PC-3 (cell line): ENCODE data around the gene R3HDM2. TPM values are rescaled to one million over a fixed set of nuclear protein-coding genes. Genes with fewer than 3 reads are reported as not detected.

Source experiments
- ATAC-seq: fragments of 200-7000 bp; cut with Tn5 transposase; 2 replicates; pipeline ENCODE4 v1.9.1; 2020; ENCODE audit warnings: mild to moderate bottlenecking, moderate library complexity
- BruUV-seq: library from RNA; stranded (reverse); fragments of 400-500 nt; replicated peaks from 2 replicates; lab custom pipeline; 2021; lab: Mats Ljungman, UMichigan
- CTCF ChIA-PET: fragments of 300-600 bp; sonication (Branson Sonifier 250); formaldehyde crosslinking; loops from one replicate; lab custom pipeline; 2022; ENCODE audit warnings: antibody characterized with exemption; lab: Charles Lee
- POLR2A ChIA-PET: fragments of 300-600 bp; sonication (Branson Sonifier 250); formaldehyde crosslinking; loops from one replicate; lab custom pipeline; 2022; ENCODE audit warnings: antibody characterized with exemption; ENCODE audit not compliant: unreplicated experiment; lab: Charles Lee
- DNase-seq: peaks from one replicate; pipeline ENCODE4 v3.0.0-alpha.2; 2015
- H2AFZ ChIP-seq: fragments of 300-600 bp; sonication (generic); 2 replicates; pipeline ENCODE4 v1.6.0; 2016; ENCODE audit warnings: antibody characterized with exemption, low read length
- H3F3A ChIP-seq: fragments of 300-600 bp; sonication (generic); one replicate; pipeline ENCODE4 v1.6.0; 2017; ENCODE audit warnings: antibody characterized with exemption, low read length, control low read depth, mild to moderate bottlenecking; ENCODE audit not compliant: unreplicated experiment
- H3K27ac ChIP-seq: fragments of 300-600 bp; sonication (generic); 2 replicates; pipeline ENCODE4 v1.5.1; 2016; ENCODE audit warnings: mild to moderate bottlenecking, low read length
- H3K27me3 ChIP-seq: fragments of 300-600 bp; sonication (generic); 2 replicates; pipeline ENCODE4 v1.6.1; 2016; ENCODE audit warnings: low read length, mixed read lengths
- H3K36me3 ChIP-seq: fragments of 300-600 bp; sonication (generic); 2 replicates; pipeline ENCODE4 v1.6.1; 2016; ENCODE audit warnings: low read depth, mixed run types, low read length, mixed read lengths
- H3K4me1 ChIP-seq: fragments of 300-600 bp; sonication (generic); 2 replicates; pipeline ENCODE4 v1.5.1; 2016; ENCODE audit warnings: low read length; ENCODE audit not compliant: insufficient read depth
- H3K4me2 ChIP-seq: fragments of 300-600 bp; sonication (generic); 2 replicates; pipeline ENCODE4 v1.6.0; 2016; ENCODE audit warnings: low read length
- H3K4me3 ChIP-seq: fragments of 300-600 bp; sonication (generic); 2 replicates; pipeline ENCODE4 v1.5.1; 2016; ENCODE audit warnings: mild to moderate bottlenecking, low read length, mixed read lengths
- H3K79me2 ChIP-seq: fragments of 300-600 bp; sonication (generic); 2 replicates; pipeline ENCODE4 v1.6.1; 2017; ENCODE audit warnings: low read length, mixed read lengths
- H3K9ac ChIP-seq: fragments of 300-600 bp; sonication (generic); 2 replicates; pipeline ENCODE4 v1.6.0; 2016; ENCODE audit warnings: mild to moderate bottlenecking, low read length
- H3K9me2 ChIP-seq: fragments of 300-600 bp; sonication (generic); replicated peaks from 2 replicates; pipeline ENCODE4 v1.6.1; 2016; ENCODE audit warnings: mixed run types, low read length, mixed read lengths
- H3K9me3 ChIP-seq: fragments of 300-600 bp; sonication (generic); 2 replicates; pipeline ENCODE4 v1.6.1; 2016; ENCODE audit warnings: low read length, mixed read lengths
- H4K20me1 ChIP-seq: fragments of 300-600 bp; sonication (generic); 2 replicates; pipeline ENCODE4 v1.6.1; 2016; ENCODE audit warnings: low read length, mixed read lengths
- EZH2 ChIP-seq: fragments of 300-600 bp; sonication (generic); IDR thresholded peaks from one replicate; pipeline ENCODE4 v1.6.1; 2017; ENCODE audit warnings: antibody characterized with exemption, mild to moderate bottlenecking, low read length; ENCODE audit not compliant: unreplicated experiment
- EZH2phosphoT487 ChIP-seq: fragments of 300-600 bp; sonication (generic); IDR thresholded peaks from 2 replicates; pipeline ENCODE4 v1.6.1; 2018; ENCODE audit warnings: mild to moderate bottlenecking, antibody characterized with exemption, low read length, borderline replicate concordance
- intact Hi-C: fragments of 100-400 bp; cut with micrococcal nuclease; formaldehyde crosslinking; loops from 2 replicates; pipeline ENCODE4 v1.9.0; 2023
- total RNA-seq: library from RNA; depleted of rRNA; stranded (reverse); fragments of >200 nt; gene quantifications from 2 replicates; pipeline ENCODE4 v1.2.3, GENCODE V29; 2014
- TF ChIP-seq, protein P1 (sequence below): fragments of 300-600 bp; sonication (generic); conservative IDR thresholded peaks from 2 replicates; pipeline ENCODE4 v1.5.1; 2017; ENCODE audit warnings: antibody characterized with exemption, low read depth, mild to moderate bottlenecking, low read length

R3HDM2 gene
- total RNA-seq, 1 experiment from 2014 or later = 14.0 TPM

DNA sequence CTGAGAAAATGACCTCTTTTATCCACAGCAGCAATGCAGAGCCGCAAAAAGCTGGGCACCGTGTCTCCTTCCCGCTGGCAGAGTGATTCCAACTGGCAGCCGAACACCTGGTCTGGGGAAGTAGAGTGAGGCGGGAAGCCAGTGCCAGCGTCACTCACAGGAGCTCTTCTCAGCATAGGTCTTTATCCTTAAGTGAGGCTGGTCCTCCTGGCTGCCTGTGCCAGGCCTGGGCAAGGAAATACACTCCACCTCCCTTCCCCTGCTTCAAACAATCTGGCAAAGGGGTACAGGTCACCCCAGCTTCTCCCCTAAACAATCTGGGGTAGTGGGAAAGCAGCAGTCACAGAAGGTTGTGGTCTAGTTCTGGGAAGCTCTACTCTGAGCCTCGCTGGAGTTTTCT is 44.0 kb upstream of the R3HDM2 start:
- ATAC-seq (no peak; the same call in 1 of the 2 replicates), DNase-seq (no peak)
- CTCF ChIA-PET = interaction anchor here (0.8 kb wide), 1 partner anchor 232 kb away, joined by 4 read pairs; no protein-coding TSS in a partner anchor
- H3K27ac ChIP-seq = no peak overlapping the region
- H3K9me3 ChIP-seq = no peaks in the 10 kb centered on the region
- H3K79me2 ChIP-seq = no peaks in the 10 kb centered on the region
- no peaks in the 10 kb centered on the region for H4K20me1 ChIP-seq
- no peak overlapping the region for H2AFZ ChIP-seq
- no peaks in the 10 kb centered on the region for H3K36me3 ChIP-seq
- H3K4me3 ChIP-seq = no peak overlapping the region
- H3K9me2 ChIP-seq = no peaks in the 10 kb centered on the region
- POLR2A ChIA-PET = interaction anchor here (0.7 kb wide), 1 partner anchor 12 kb away, joined by 3 read pairs; no protein-coding TSS in a partner anchor
- no peaks in the 10 kb centered on the region for H3F3A ChIP-seq
- no peaks in the 10 kb centered on the region for H3K4me1 ChIP-seq
- H3K9ac ChIP-seq = no peak overlapping the region
- TF ChIP-seq EZH2phosphoT487 = no peak
- TF ChIP-seq, protein P1, sequence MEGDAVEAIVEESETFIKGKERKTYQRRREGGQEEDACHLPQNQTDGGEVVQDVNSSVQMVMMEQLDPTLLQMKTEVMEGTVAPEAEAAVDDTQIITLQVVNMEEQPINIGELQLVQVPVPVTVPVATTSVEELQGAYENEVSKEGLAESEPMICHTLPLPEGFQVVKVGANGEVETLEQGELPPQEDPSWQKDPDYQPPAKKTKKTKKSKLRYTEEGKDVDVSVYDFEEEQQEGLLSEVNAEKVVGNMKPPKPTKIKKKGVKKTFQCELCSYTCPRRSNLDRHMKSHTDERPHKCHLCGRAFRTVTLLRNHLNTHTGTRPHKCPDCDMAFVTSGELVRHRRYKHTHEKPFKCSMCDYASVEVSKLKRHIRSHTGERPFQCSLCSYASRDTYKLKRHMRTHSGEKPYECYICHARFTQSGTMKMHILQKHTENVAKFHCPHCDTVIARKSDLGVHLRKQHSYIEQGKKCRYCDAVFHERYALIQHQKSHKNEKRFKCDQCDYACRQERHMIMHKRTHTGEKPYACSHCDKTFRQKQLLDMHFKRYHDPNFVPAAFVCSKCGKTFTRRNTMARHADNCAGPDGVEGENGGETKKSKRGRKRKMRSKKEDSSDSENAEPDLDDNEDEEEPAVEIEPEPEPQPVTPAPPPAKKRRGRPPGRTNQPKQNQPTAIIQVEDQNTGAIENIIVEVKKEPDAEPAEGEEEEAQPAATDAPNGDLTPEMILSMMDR = no peak
- peaks cover 59% of the 10 kb centered on the region for H3K27me3 ChIP-seq
- BruUV-seq = no TSS peak
- intact Hi-C loops = no loop called here
- H3K4me2 ChIP-seq = no peak overlapping the region

DNA sequence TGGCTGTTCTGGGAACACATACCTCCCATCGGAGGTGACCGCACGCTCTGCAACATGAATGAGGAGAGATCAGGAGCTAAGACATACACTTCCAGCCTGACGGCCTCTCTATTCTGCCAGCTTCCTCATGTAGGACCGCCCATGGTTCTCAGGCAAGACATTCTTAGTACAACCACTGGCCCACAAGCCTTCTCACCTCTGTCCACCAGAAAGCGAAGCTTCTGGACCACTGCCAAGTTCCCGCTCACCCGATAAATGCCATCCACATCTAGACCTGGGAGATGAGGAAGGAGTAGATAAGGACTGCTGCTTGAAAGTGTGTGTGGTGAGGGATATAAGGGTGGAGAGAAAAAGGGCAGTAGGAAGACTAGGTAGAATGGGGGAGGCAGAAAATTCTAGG is 43.6 kb upstream of the R3HDM2 start:
- H3K27me3 ChIP-seq = peaks cover 60% of the 10 kb centered on the region
- no peaks in the 10 kb centered on the region for H4K20me1 ChIP-seq
- DNase-seq = no peak
- no peaks in the 10 kb centered on the region for H3K36me3 ChIP-seq
- no peaks in the 10 kb centered on the region for H3K9me2 ChIP-seq
- no peak for TF ChIP-seq EZH2
- TF ChIP-seq EZH2phosphoT487 = no peak
- TF ChIP-seq, protein P1 = no peak
- no peaks in the 10 kb centered on the region for H3F3A ChIP-seq
- H3K79me2 ChIP-seq = no peaks in the 10 kb centered on the region
- no peak overlapping the region for H2AFZ ChIP-seq
- ATAC-seq = no peak
- H3K27ac ChIP-seq = no peak overlapping the region
- POLR2A ChIA-PET = interaction anchor here (0.7 kb wide), 1 partner anchor 11 kb away, joined by 3 read pairs; no protein-coding TSS in a partner anchor
- no peak overlapping the region for H3K9ac ChIP-seq
- intact Hi-C loops = no loop called here
- H3K9me3 ChIP-seq = no peaks in the 10 kb centered on the region
- no peaks in the 10 kb centered on the region for H3K4me1 ChIP-seq
- no peak overlapping the region for H3K4me3 ChIP-seq
- H3K4me2 ChIP-seq = no peak overlapping the region
- CTCF ChIA-PET = no interaction called here
- BruUV-seq = no TSS peak

DNA sequence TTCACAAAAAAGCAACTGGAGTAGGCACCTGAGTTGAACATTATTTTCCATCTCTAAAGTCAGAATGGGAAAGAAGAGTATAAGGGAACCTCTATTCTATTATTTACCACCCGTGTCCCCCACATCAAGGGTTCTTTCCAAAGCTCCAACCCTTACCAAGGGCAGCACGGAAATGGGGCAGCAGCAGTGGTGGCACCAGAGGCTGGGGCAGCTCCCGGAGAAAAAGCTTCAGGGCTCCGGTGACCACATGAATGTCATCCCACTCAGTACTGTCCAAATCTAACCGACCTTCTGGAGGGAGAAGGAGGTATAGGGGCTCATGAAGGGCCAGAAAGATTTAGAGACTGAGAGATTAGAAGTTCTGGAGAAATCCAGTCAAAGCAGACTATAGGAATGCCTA is 43.0 kb upstream of the R3HDM2 start:
- H3K27ac ChIP-seq = no peak overlapping the region
- H3K9me2 ChIP-seq = no peaks in the 10 kb centered on the region
- no peak overlapping the region for H3K4me2 ChIP-seq
- DNase-seq (no peak), ATAC-seq (no peak)
- TF ChIP-seq, protein P1 = no peak
- TF ChIP-seq EZH2phosphoT487 (no peak), EZH2 (no peak)
- no peaks in the 10 kb centered on the region for H3K79me2 ChIP-seq
- CTCF ChIA-PET = no interaction called here
- POLR2A ChIA-PET = no interaction called here
- H3K4me3 ChIP-seq = no peak overlapping the region
- no peaks in the 10 kb centered on the region for H3K36me3 ChIP-seq
- no peak overlapping the region for H2AFZ ChIP-seq
- BruUV-seq = no TSS peak
- H3F3A ChIP-seq = no peaks in the 10 kb centered on the region
- no peaks in the 10 kb centered on the region for H4K20me1 ChIP-seq
- H3K27me3 ChIP-seq = peaks cover 66% of the 10 kb centered on the region
- no peaks in the 10 kb centered on the region for H3K4me1 ChIP-seq
- intact Hi-C loops = no loop called here
- H3K9me3 ChIP-seq = no peaks in the 10 kb centered on the region
- no peak overlapping the region for H3K9ac ChIP-seq
